GM21423 (cell line): Measurements from ENCODE around the gene AKAP8L.
"Not testable (repeated sequence)": the region's sequence is repeated elsewhere in the genome, so short reads cannot be mapped to it uniquely, and the experiment has no call there.

Experiments used
- ATAC-seq: cut with Tn5 transposase; IDR thresholded peaks from one replicate; pipeline ENCODE4 v1.9.1; 2021; ENCODE audit warnings: mild to moderate bottlenecking, moderate library complexity; ENCODE audit not compliant: unreplicated experiment

Gene AKAP8L

DNA sequence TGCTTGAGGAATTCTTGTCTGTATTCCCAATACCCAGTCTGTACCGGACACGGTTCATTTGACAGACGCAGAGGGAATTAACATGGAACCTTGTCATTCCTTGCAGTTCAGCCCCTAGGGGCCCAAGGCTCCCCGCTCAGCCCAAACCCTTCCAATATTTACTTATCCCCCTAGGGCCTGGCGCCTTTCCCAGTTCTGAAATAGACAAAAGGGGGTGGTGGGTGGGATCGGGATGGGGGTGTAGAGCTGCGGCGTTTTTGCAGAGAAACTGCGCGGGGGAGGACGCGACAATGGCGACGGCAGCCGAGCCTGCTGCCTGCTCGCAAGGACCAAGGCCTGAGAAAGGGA, 583 bp downstream of the AKAP8L start:
- no peak for ATAC-seq

DNA sequence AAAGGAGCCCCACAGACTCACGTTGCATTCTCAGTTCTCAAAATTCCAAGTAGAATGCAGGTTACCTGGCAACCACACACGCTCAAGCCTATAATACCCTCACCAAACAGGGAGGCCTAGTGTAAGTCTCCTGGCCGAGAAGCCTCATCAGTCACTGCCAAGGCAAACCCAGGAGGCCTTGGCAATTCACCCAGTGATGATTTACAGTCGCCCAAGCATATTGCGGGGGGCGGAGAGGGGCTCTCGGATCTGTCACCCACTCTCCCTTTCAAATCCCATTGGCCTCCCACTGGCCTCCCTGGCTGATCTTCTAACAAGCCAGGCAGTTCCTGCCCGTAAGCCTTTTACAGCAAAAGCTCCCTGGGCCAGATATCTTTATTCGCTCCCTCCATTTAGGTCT, 1.1 kb downstream of the AKAP8L start:
- no peak for ATAC-seq

GRCh38 chr19:15412832-15413231, 6.0 kb downstream of the AKAP8L start:
- no peak for ATAC-seq

DNA sequence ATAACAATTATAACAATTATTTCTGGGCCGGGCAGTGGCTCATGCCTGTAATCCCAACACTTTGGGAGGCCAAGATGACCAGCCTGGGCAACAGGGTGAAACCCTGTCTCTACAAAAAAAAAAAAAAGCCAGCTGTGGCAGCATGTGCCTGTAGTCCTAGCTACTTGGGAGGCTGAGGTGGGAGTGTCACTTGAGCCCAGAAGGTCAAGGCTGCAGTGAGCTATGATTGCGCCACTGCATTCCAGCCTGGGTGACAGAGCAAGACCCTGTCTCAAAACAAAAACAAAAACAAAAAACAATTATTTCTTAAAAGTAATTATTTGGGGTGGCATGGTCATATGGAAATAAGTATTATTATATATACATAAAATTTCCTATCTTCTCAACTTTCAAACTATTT, 7.4 kb downstream of the AKAP8L start:
- not testable (repeated sequence) for ATAC-seq

DNA sequence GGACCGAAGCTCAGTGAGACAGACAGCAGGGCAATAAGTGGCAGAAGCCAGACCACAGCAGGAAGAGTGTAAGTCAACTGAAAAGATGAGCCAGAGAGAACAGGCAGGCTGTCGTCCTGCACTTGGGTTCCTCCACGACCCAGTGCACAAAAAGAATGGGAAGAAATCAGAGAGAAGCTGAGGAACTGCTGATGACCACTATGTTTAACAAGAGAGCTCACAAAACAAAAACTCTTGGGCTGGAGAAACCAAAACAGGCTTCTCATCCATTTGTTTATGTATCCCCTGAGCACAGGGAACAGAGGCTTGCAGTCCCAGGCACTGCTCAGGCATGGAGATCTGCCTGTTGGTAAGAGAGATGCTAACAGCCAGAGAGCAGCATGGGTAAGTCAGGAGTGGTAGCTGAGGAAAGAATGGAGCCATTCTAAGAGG, 14.0 kb downstream of the AKAP8L start:
- ATAC-seq: no peak

DNA sequence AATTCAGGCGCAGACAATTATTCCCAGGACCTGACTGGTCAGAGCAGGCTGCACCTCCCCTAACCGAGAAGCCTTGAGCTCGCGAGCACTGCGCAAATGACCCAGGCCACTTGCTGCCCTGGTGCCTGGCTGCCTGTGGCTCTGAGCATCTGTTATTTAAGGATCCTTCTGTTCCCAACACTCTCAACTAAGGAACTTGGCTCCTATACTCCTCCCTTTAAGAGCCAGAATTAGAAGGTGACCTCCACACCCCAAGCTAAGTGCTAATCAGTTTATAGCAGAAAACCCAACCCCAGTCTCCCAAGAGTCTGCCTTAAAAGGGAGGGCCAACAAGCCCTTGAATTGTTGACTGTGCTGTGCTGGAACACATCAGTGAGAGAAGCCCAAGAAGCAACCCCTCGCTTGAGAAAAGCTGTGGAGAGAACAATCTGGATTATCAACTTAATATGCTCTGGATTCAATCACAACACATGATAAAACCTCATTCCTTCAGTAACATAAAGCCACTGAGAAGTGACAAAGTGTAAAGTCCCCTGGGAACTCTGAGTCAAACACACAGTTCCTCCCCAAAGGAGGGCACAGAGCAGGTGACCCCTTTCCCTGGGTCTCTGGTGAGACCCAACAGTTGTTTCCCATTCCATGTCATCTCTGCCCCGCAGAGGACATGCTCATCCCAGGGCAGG, 14.6 kb downstream of the AKAP8L start:
- ATAC-seq: no peak

DNA sequence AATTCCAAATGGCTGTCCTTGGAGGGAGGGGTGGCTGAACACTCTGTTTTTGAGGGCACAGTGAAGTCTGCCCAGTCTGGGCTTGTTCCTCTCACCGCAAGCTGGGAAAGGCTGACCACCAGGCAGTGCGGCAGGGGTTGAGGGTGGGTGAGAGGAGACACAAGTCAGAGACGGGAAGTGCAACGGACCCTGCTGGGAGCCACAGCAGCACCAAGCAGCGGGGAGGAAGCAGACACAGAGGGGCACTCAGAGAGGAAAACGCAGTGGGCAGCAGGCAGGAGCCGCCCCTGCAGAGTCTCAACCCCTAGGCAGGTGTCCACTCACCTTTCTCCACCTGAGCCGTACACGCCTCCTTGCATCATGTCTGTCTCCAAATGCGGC, 15.6 kb downstream of the AKAP8L start:
- ATAC-seq: no peak

- ATAC-seq: no peak
Measured at GRCh38 chr19:15402411-15403150, 16.2 kb downstream of the AKAP8L start.

DNA sequence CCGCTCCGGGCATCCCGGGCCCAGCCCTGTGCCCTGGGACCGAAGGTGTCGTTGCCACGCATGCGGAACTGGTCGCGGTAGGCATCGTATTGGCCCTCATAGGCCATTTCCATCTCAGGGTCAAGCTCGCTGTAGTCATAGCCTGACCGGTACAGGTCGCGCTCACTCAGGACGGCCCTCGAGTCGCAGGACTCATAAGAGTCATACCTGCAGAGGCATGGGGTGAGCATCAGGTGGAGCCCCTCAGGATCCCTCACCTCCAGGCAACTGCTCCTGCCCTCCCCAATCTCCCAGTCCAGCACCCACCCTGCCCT, 17.4 kb downstream of the AKAP8L start:
- no peak for ATAC-seq

GRCh38 chr19:15400521-15401396, 18.0 kb downstream of the AKAP8L start:
- no peak for ATAC-seq

- ATAC-seq: no peak
Measured at GRCh38 chr19:15399635-15400034, 19.2 kb downstream of the AKAP8L start.

DNA sequence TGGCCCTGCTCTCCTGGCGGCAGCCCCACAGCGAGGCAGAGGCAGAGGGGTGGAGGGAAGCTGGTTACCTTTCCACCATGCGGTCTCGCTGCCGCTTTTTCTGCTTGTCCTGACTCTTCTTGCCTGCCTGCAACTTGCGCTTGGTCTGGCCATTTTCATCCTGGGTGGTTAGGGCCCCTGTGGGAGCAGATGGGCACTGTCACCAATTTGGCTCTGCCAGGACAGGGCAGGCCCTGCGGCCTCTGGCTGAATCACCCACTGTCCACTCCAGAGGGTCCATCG, 19.6 kb downstream of the AKAP8L start:
- ATAC-seq: no peak

GRCh38 chr19:15398501-15399233, 20.1 kb downstream of the AKAP8L start:
- no peak for ATAC-seq

GRCh38 chr19:15397782-15398181, 21.0 kb downstream of the AKAP8L start:
- no peak for ATAC-seq

GRCh38 chr19:15397236-15397635, 21.6 kb downstream of the AKAP8L start:
- ATAC-seq: no peak

DNA sequence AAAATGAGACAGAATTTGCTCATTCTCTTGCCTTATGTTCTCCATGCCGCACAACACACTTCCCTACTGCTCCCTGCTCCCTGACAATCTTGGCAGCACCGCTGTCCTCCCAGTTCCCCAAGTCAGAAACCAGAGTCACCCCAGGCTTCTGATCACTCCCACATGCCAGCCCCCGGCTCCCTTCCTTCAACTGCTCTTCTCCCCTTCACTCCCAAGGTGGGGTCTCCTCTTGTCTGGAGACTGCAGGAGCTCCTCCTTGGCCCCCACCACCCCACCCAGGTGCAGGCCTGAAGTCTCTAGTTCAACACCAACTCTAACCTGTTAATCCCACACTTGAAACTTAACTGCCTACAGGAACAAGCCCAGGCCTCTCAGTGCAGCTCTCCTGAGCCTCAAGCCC, 22.4 kb downstream of the AKAP8L start:
- ATAC-seq: no peak

DNA sequence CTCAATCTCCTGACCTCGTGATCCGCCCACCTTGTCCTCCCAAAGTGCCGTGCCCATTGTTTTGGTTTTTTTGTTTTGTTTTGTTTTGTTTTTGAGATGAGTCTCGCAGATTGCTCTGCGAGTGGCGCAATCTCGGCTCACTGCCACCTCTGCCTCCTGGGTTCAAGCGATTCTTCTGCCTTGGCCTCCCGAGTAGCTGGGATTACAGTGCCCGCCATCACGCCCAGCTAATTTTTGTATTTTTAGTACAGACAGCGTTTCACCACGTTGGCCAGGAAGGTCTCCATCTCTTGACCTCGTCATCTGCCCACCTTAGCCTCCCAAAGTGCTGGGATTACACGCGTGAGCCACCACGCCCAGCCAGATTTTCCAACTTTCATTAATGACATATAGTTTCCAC, 23.5 kb downstream of the AKAP8L start:
- not testable (repeated sequence) for ATAC-seq

DNA sequence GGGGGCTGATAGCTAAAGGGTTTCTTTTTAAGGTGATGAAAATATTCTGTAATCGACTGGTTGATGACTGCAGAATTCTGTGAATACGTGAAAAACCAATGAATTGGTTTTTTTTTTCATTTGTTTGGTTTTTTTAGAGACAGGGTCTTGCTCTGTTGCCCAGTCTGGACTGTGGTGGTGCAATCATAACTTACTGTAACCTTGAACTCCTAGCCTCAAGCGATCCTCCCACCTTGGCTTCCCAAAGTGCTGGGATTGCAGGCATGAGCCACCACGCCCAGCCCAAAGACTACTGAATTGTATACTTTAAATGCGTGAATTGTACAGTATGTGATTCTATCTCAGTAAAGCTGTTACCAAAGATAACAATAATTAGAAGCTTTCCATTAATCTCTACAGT, 24.4 kb downstream of the AKAP8L start:
- no peak for ATAC-seq

DNA sequence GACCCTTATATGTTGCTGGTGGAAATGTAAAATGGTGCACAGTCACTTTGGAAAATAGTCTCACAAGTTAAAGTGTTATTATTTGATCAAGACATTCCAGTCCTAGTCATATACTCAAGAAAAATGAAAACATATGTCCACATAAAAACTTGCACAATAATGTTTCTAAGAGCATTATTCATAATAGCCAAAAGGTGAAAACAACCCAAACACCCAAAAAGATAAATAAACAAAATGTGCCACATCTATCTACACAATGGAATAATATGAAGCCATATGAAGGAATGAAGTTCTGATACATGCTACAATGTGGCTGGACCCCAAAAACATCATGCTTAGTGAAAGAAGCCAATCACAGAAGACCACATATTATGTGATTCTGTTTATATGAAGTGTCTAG, 24.8 kb downstream of the AKAP8L start:
- no peak for ATAC-seq

DNA sequence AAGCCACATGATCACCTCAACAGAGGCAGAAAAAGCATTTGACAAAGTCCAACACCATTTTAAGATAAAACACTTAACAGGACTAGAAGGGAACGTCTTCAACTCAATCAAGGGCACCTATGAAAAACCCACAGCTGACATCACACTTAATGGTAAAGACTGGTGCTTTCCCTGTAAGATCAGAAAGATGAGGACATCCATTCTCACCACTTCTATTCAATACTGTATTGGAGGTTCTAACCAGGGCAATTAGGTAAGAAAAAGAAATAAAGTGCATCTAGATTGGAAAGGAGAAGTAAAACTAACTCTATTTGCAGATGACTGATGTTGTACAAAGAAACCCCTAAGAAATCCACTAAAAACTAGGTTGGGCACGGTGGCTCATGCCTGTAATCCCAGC, 28.0 kb downstream of the AKAP8L start:
- ATAC-seq: no peak

- no peak for ATAC-seq
Measured at GRCh38 chr19:15381864-15382263, 36.9 kb downstream of the AKAP8L start.

GRCh38 chr19:15381429-15381828, 37.4 kb downstream of the AKAP8L start:
- ATAC-seq: no peak
